GM06990 (cell line): ENCODE measurements around the gene ATRIP.

Experiments used
- DNase-seq: peaks from one replicate; pipeline ENCODE4 v3.0.0-alpha.2; 2011; ENCODE audit not compliant: insufficient read length; ENCODE audit errors: extremely low read depth
- H3K27me3 ChIP-seq: replicated peaks from 2 replicates; pipeline ENCODE4 v1.6.0; 2011; ENCODE audit warnings: low read length; ENCODE audit not compliant: control insufficient read depth, insufficient read depth
- H3K36me3 ChIP-seq: 2 replicates; pipeline ENCODE4 v1.5.1; 2011; ENCODE audit warnings: low read length; ENCODE audit not compliant: control insufficient read depth, insufficient read depth
- H3K4me3 ChIP-seq: replicated peaks from 2 replicates; pipeline ENCODE4 v1.5.1; 2011; ENCODE audit warnings: low read depth, mild to moderate bottlenecking, control low read depth, low read length
- CTCF ChIP-seq: IDR thresholded peaks from 2 replicates; pipeline ENCODE4 v1.5.1; 2011; ENCODE audit warnings: low read length, control low read depth, mild to moderate bottlenecking, inconsistent platforms; ENCODE audit not compliant: insufficient read depth, poor library complexity, severe bottlenecking

Gene ATRIP

GRCh38 chr3:48405971-48406370 lies 40.6 kb upstream of the ATRIP start:
- Histone ChIP-seq H3K27me3 (no peaks in the 10 kb centered on the region), H3K36me3 (no peaks in the 10 kb centered on the region; the same call in 1 of the 2 replicates), H3K4me3 (no peak overlapping the region)
- no peak for DNase-seq
- TF ChIP-seq CTCF, result no peak

GRCh38 chr3:48406443-48407431 lies 39.8 kb upstream of the ATRIP start:
- Histone ChIP-seq H3K36me3 (no peaks in the 10 kb centered on the region; the same call in 1 of the 2 replicates), H3K4me3 (no peak overlapping the region), H3K27me3 (no peaks in the 10 kb centered on the region)
- TF ChIP-seq CTCF, result no peak
- DNase-seq, result no peak

- DNase-seq, result no peak
- H3K27me3 ChIP-seq, result no peaks in the 10 kb centered on the region
- H3K4me3 ChIP-seq, result no peak overlapping the region
- H3K36me3 ChIP-seq, result no peaks in the 10 kb centered on the region; the same call in 1 of the 2 replicates
- TF ChIP-seq CTCF, result no peak
These were observed 38.9 kb upstream of the ATRIP start for GRCh38 chr3:48407542-48408099.

- Histone ChIP-seq H3K36me3 (no peaks in the 10 kb centered on the region; the same call in 1 of the 2 replicates), H3K27me3 (no peaks in the 10 kb centered on the region), H3K4me3 (no peak overlapping the region)
- DNase-seq, result no peak
- TF ChIP-seq CTCF, result peak; percentile 26
These were observed 37.7 kb upstream of the ATRIP start for GRCh38 chr3:48408823-48409281.

GRCh38 chr3:48409291-48410201 lies 37.0 kb upstream of the ATRIP start:
- no peaks in the 10 kb centered on the region for H3K27me3 ChIP-seq
- TF ChIP-seq CTCF, result no peak
- DNase-seq, result no peak
- H3K36me3 ChIP-seq, result no peaks in the 10 kb centered on the region; the same call in 1 of the 2 replicates
- H3K4me3 ChIP-seq, result no peak overlapping the region
